GM12878 (cell line): ENCODE measurements around the gene TMEM212. TPM values are rescaled to one million over a fixed set of nuclear protein-coding genes. Genes with fewer than 3 reads are reported as not detected.

Experiments
- ATAC-seq: fragments of 200-7000 bp; cut with Tn5 transposase; 3 replicates; pipeline ENCODE4 v1.9.1; 2020; ENCODE audit warnings: mild to moderate bottlenecking, moderate library complexity
- BruUV-seq: library from RNA; stranded (reverse); fragments of 400-500 nt; replicated peaks from 2 replicates; lab custom pipeline; 2021; lab: Mats Ljungman, UMichigan
- CTCF ChIA-PET: fragments of 300-600 bp; sonication (Branson Sonifier 250); formaldehyde crosslinking; extraction: SDS; loops from one replicate; lab custom pipeline; 2021; ENCODE audit warnings: inconsistent platforms; lab: Yijun Ruan, JAX
- POLR2A ChIA-PET: fragments of 350-600 bp; formaldehyde crosslinking; extraction: SDS; loops from one replicate; lab custom pipeline; 2021; ENCODE audit warnings: inconsistent platforms; lab: Charles Lee
- RAD21 ChIA-PET: fragments of 300-600 bp; sonication (Branson Sonifier 250); formaldehyde crosslinking; loops from one replicate; lab custom pipeline; 2023; ENCODE audit warnings: antibody characterized with exemption; ENCODE audit not compliant: unreplicated experiment; lab: Charles Lee
- SMC1A ChIA-PET: fragments of 300-600 bp; sonication (Branson Sonifier 250); formaldehyde crosslinking; loops from one replicate; lab custom pipeline; 2023; ENCODE audit not compliant: unreplicated experiment, uncharacterized antibody; lab: Charles Lee
- DNase-seq: peaks from one replicate; pipeline ENCODE4 v3.0.0-alpha.2; 2011; ENCODE audit warnings: low read depth, low spot score
- FAIRE-seq: peaks from 3 replicates; lab custom pipeline; 2011; peaks lifted over from hg19 to GRCh38; lab: Jason Lieb, UNC
- H2AFZ ChIP-seq: 2 replicates; pipeline ENCODE4 v1.6.0; 2011; ENCODE audit warnings: low read depth, low read length, control low read depth; ENCODE audit not compliant: control insufficient read depth
- H3K27ac ChIP-seq: 2 replicates; pipeline ENCODE4 v1.5.1; 2011; ENCODE audit warnings: control low read depth; ENCODE audit not compliant: control insufficient read depth, insufficient read depth
- H3K27me3 ChIP-seq, 2 experiments: replicated peaks in 1 of 2; 2 replicates each; pipeline versions ENCODE4 v1.6.0 to v1.6.1; 2011; ENCODE audit warnings: low read length in 1 of 2; ENCODE audit not compliant: control insufficient read depth in 2 of 2, insufficient read depth in 2 of 2
- H3K36me3 ChIP-seq, 2 experiments: 2 replicates each; pipeline ENCODE4 v1.5.1; 2011; ENCODE audit warnings: low read length in 1 of 2; ENCODE audit not compliant: control insufficient read depth in 2 of 2, insufficient read depth in 2 of 2
- H3K4me1 ChIP-seq: 2 replicates; pipeline ENCODE4 v1.6.1; 2011; ENCODE audit warnings: mild to moderate bottlenecking, low read length, moderate library complexity, mixed read lengths; ENCODE audit not compliant: control insufficient read depth, insufficient read depth
- H3K4me2 ChIP-seq: 2 replicates; pipeline ENCODE4 v1.6.0; 2011; ENCODE audit warnings: control low read depth; ENCODE audit not compliant: control insufficient read depth, insufficient read depth
- H3K4me3 ChIP-seq: fragments of 200-600 bp; sonication (generic); 2 replicates; pipeline ENCODE4 v1.5.1; 2016
- H3K79me2 ChIP-seq: 2 replicates; pipeline ENCODE4 v1.6.0; 2011; ENCODE audit warnings: low read length; ENCODE audit not compliant: control insufficient read depth, insufficient read depth
- H3K9ac ChIP-seq: 2 replicates; pipeline ENCODE4 v1.8.0; 2011; ENCODE audit warnings: low read length, control low read depth, mixed read lengths; ENCODE audit not compliant: control insufficient read depth, insufficient read depth
- H3K9me3 ChIP-seq: replicated peaks from 3 replicates; pipeline ENCODE4 v1.5.1; 2011; ENCODE audit warnings: mild to moderate bottlenecking, low read length; ENCODE audit not compliant: control insufficient read depth, insufficient read depth
- H4K20me1 ChIP-seq: 2 replicates; pipeline ENCODE4 v1.6.0; 2011; ENCODE audit not compliant: control insufficient read depth, insufficient read depth
- EZH2 ChIP-seq: IDR thresholded peaks from 2 replicates; pipeline ENCODE4 v1.6.1; 2012; ENCODE audit warnings: low read depth, mild to moderate bottlenecking, control low read depth, inconsistent platforms, low read length, borderline replicate concordance; ENCODE audit not compliant: control insufficient read depth
- IKZF1 ChIP-seq: fragments of 450-650 bp; conservative IDR thresholded peaks from 2 replicates; pipeline ENCODE4 v1.6.1; 2017; ENCODE audit warnings: antibody characterized with exemption, mild to moderate bottlenecking
- IKZF2 ChIP-seq, 2 experiments: fragments of 450-650 bp; IDR thresholded peaks; 2 replicates each; pipeline ENCODE4 v1.6.1; 2017; ENCODE audit warnings: mild to moderate bottlenecking in 2 of 2, moderate library complexity in 2 of 2
- JUNB ChIP-seq: IDR thresholded peaks from 2 replicates; pipeline ENCODE4 v1.6.1; 2016; ENCODE audit warnings: antibody characterized with exemption, mild to moderate bottlenecking
- PAX5 ChIP-seq: IDR thresholded peaks from 2 replicates; pipeline ENCODE4 v1.6.1; 2011; ENCODE audit warnings: low read depth, low read length, borderline replicate concordance
- POLR2AphosphoS2 ChIP-seq: IDR thresholded peaks from 2 replicates; pipeline ENCODE4 v1.6.1; 2011; ENCODE audit warnings: low read depth, mild to moderate bottlenecking, low read length, improper control_type of control experiment, moderate library complexity
- RAD51 ChIP-seq: fragments of 450-650 bp; IDR thresholded peaks from 2 replicates; pipeline ENCODE4 v1.6.1; 2016; ENCODE audit warnings: moderate library complexity, mild to moderate bottlenecking, inconsistent platforms
- RUNX3 ChIP-seq: IDR thresholded peaks from 2 replicates; pipeline ENCODE4 v1.6.1; 2012; ENCODE audit warnings: low read length, inconsistent platforms
- SUZ12 ChIP-seq: fragments of 200-600 bp; sonication (generic); IDR thresholded peaks from one replicate; pipeline ENCODE4 v1.6.1; 2018; ENCODE audit warnings: antibody characterized with exemption, mild to moderate bottlenecking; ENCODE audit not compliant: unreplicated experiment
- ZNF217 ChIP-seq: fragments of 450-650 bp; IDR thresholded peaks from 2 replicates; pipeline ENCODE4 v1.6.1; 2017; ENCODE audit warnings: antibody characterized with exemption, mild to moderate bottlenecking
- WGBS: methylation state at CpG from one replicate; pipeline ENCODE4 v1.1.6; 2016; ENCODE audit warnings: low lambda C conversion rate; ENCODE audit not compliant: insufficient replicate concordance, insufficient coverage; ENCODE audit errors: missing lambda C conversion rate; 5-methylcytosine and 5-hydroxymethylcytosine counted together
- in situ Hi-C: fragments of 300-500 bp; cut with MboI; formaldehyde crosslinking; loops from 9 replicates; pipeline ENCODE4 v1.14.3; 2018; ENCODE audit warnings: mixed read lengths
- intact Hi-C: fragments of 100-400 bp; cut with micrococcal nuclease; formaldehyde crosslinking; loops from one replicate; pipeline ENCODE4 v1.14.2; 2022; ENCODE audit not compliant: unreplicated experiment
- polyA plus RNA-seq, 11 experiments: library from polyadenylated mRNA; depleted of rRNA in 4 of 11; unstranded in 6 of 11; stranded (reverse) in 5 of 11; fragments of >200 nt; fragmentation: Nextera tagmentation in 4 of 11; fragmentation: Illumina TruSeq in 1 of 11; extraction: Ambion mirVana in 4 of 11; extraction: Trizol in 1 of 11; gene quantifications; 1 replicate in 1 of 11; 2 replicates in 10 of 11; pipeline versions ENCODE4 v1.2.1 to v1.2.3, GENCODE V29; 2011 to 2016; ENCODE audit warnings: inconsistent platforms in 2 of 11, missing spikeins in 2 of 11, low read depth in 1 of 11
- total RNA-seq, 4 experiments: library from RNA; depleted of rRNA in 3 of 4; stranded (reverse); fragments of >200 nt in 3 of 4; fragmentation: Illumina TruSeq in 1 of 4; extraction: Trizol in 1 of 4; gene quantifications; 2 replicates each; pipeline versions ENCODE4 v1.2.1 to v1.2.3, GENCODE V29; 2013 to 2021

Gene TMEM212
- total and polyA plus RNA-seq, 10 of the 15 experiments (the other 5 are each of a cell fraction or from before 2014, with no cell fraction given): not detected

DNA sequence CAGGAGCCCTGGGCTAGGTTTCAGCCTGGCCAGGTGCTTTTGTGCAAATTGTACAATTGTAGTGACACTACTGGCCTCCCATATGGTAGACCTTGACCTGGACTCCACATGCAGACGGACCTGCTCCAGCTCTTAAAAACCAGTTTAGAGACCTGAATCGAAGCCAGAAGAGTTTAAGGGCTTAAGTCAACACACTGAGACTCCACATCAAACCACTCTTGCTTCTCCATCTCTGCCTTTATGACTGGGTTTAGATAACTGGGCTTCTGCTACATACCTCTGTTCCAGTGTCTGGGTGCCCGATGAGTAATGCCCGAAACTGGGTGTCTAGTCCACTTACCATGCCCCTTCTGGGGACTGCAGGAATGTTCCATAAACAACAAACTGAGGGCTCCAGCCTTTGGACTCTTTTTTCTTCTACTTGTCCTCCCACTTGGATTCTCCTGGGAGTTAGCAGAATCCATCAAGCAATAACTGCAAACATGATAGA lies 32.8 kb downstream of the TMEM212 start (continued):
- TF ChIP-seq PAX5 (no peak), SUZ12 (no peak)

DNA sequence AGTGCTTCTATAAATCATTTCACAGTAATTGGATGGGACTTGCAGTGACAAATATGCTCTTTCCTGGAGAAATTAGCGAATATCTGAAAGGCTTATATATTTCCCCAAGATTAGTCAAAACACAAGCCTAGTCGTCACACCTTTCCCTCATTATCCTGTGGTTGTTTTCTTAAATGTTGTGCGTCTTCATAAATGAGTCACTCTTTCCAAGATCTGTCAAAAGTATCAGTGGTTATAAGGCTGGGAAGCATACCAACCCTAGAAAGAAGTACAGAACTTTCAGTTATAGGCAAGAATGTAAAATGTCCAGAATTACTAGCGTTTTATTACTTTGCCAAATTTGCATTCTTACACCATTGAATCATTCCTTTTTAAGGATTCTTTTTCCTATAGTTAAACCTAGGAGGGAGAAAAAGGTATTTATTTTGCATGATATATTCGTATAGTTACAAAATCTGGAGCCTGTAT lies 33.6 kb downstream of the TMEM212 start:
- TF ChIP-seq RUNX3 (peak; percentile 53), PAX5 (0 out of 2 replicates have a peak, but pooled peaks have one; percentile 15), RAD51 (no peak), EZH2 (no peak), JUNB (peak; percentile 37), POLR2AphosphoS2 (no peak), IKZF2 (IDR thresholded peaks at IDR 0.05) (peak in 1 of 2 experiments; percentile 53; a peak in 2 of 4 replicates), ZNF217 (peak; percentile 79; the same call in 1 of the 2 replicates), IKZF1 (0 out of 2 replicates have a peak, but pooled peaks have one; percentile 12)
- ChIA-PET SMC1A (interaction anchor here (0.7 kb wide), 1 partner anchor 1497 kb away, joined by 3 read pairs; no protein-coding TSS in a partner anchor), CTCF (no interaction called here), POLR2A (interaction anchor here (0.7 kb wide), 1 partner anchor 269 kb away, joined by 3 read pairs; no protein-coding TSS in a partner anchor), RAD21 (no interaction called here)
- Histone ChIP-seq H3K4me1 (no peaks in the 10 kb centered on the region), H2AFZ (no peak overlapping the region), H3K9me3 (no peaks in the 10 kb centered on the region), H3K9ac (no peak overlapping the region), H3K27me3 (peaks cover 0 to 5% of the 10 kb centered on the region in 2 experiments; a peak in 1 of 4 replicates), H3K4me2 (no peak overlapping the region), H3K27ac (no peak overlapping the region), H3K36me3 (no peaks in the 10 kb centered on the region), H4K20me1 (no peaks in the 10 kb centered on the region), H3K4me3 (no peak overlapping the region), H3K79me2 (no peaks in the 10 kb centered on the region)
- in situ Hi-C loops: no loop called here
- FAIRE-seq: no peak
- WGBS: 7% methylated on average over 5 of the region's 5 CpGs
- no peak for DNase-seq
- BruUV-seq: no TSS peak
- ATAC-seq: peak; percentile 47
- intact Hi-C loops: no loop called here
